K562 (cell line): ENCODE data around the gene SERPINI2. TPM values are rescaled to one million over a fixed set of nuclear protein-coding genes. Genes with fewer than 3 reads are reported as not detected.

Experiments
- ATAC-seq: fragments of 200-7000 bp; cut with Tn5 transposase; 3 replicates; pipeline ENCODE4 v1.9.1; 2020; ENCODE audit warnings: moderate library complexity
- BruUV-seq: library from RNA; stranded (reverse); fragments of 400-500 nt; replicated peaks from 2 replicates; lab custom pipeline; 2021; lab: Mats Ljungman, UMichigan
- CTCF ChIA-PET: fragments of 300-600 bp; formaldehyde crosslinking; extraction: SDS; loops from one replicate; lab custom pipeline; 2021; ENCODE audit warnings: low intra/inter-chr PET ratio; lab: Yijun Ruan, JAX
- POLR2A ChIA-PET: fragments of 300-600, 350-650 bp; sonication (Branson Sonifier 250); formaldehyde crosslinking; extraction: SDS; loops from one replicate; lab custom pipeline; 2021; ENCODE audit warnings: antibody characterized with exemption, inconsistent platforms; lab: Yijun Ruan, JAX
- DNase-seq, 4 experiments: peaks; one replicate each; pipeline versions ENCODE4 v3.0.0 to v3.0.0-alpha.2; 2011 to 2018; ENCODE audit warnings: low spot score in 3 of 4, mixed read lengths in 3 of 4; ENCODE audit errors: extremely low read depth in 1 of 4
- FAIRE-seq: peaks from 2 replicates; lab custom pipeline; 2011; peaks lifted over from hg19 to GRCh38; lab: Jason Lieb, UNC
- H2AFZ ChIP-seq: 2 replicates; pipeline ENCODE4 v1.6.0; 2011; ENCODE audit warnings: low read depth, low read length, control low read depth, inconsistent platforms
- H3K27ac ChIP-seq: fragments of 200-600 bp; 3 replicates; pipeline ENCODE4 v1.8.0; 2011; ENCODE audit warnings: low read depth, mild to moderate bottlenecking, control low read depth, inconsistent platforms, low read length, moderate library complexity, mixed read lengths; ENCODE audit errors: extremely low read depth
- H3K27me3 ChIP-seq, 2 experiments: fragments of 300-600 bp in 1 of 2; 2 replicates in 1 of 2; 3 replicates in 1 of 2; pipeline versions ENCODE4 v1.6.0 to v1.8.0; 2011; ENCODE audit warnings: inconsistent platforms in 2 of 2, low read length in 2 of 2, mild to moderate bottlenecking in 1 of 2, mixed read lengths in 1 of 2, moderate library complexity in 1 of 2; ENCODE audit not compliant: control insufficient read depth in 2 of 2, insufficient read depth in 2 of 2
- H3K36me3 ChIP-seq: fragments of 300-600 bp; 3 replicates; pipeline ENCODE4 v1.8.0; 2011; ENCODE audit warnings: mild to moderate bottlenecking, low read length, inconsistent platforms; ENCODE audit not compliant: control insufficient read depth, insufficient read depth
- H3K4me1 ChIP-seq, 2 experiments: fragments of 200-600 bp in 1 of 2; replicated peaks in 1 of 2; 2 replicates in 1 of 2; 3 replicates in 1 of 2; pipeline versions ENCODE4 v1.5.1 to v1.8.0; 2011; ENCODE audit warnings: inconsistent platforms in 2 of 2, low read length in 2 of 2, mild to moderate bottlenecking in 1 of 2, mixed read lengths in 1 of 2, moderate library complexity in 1 of 2; ENCODE audit not compliant: control insufficient read depth in 2 of 2, insufficient read depth in 2 of 2
- H3K4me2 ChIP-seq: 2 replicates; pipeline ENCODE4 v1.6.1; 2011; ENCODE audit warnings: low read length, control low read depth, inconsistent platforms, mixed read lengths; ENCODE audit not compliant: insufficient read depth
- H3K4me3 ChIP-seq: fragments of 200-600 bp; sonication (generic), shearing (Covaris generic); 2 replicates; pipeline ENCODE4 v1.5.1; 2016; ENCODE audit warnings: control low read depth, inconsistent platforms
- H3K79me2 ChIP-seq: fragments of 200-600 bp; 3 replicates; pipeline ENCODE4 v1.8.0; 2011; ENCODE audit warnings: low read length, inconsistent platforms; ENCODE audit not compliant: control insufficient read depth, insufficient read depth
- H3K9ac ChIP-seq, 2 experiments: 2 replicates each; pipeline versions ENCODE4 v1.6.0 to v1.6.1; 2011; ENCODE audit warnings: low read depth in 2 of 2, low read length in 2 of 2, control low read depth in 1 of 2, inconsistent platforms in 1 of 2, mild to moderate bottlenecking in 1 of 2, mixed read lengths in 1 of 2; ENCODE audit not compliant: insufficient read depth in 1 of 2
- H3K9me1 ChIP-seq: one replicate; pipeline ENCODE4 v1.6.0; 2011; ENCODE audit warnings: inconsistent platforms, mild to moderate bottlenecking, low read length, moderate library complexity; ENCODE audit not compliant: control insufficient read depth, insufficient read depth
- H3K9me3 ChIP-seq: replicated peaks from 2 replicates; pipeline ENCODE4 v1.5.1; 2011; ENCODE audit warnings: low read depth, low read length, inconsistent platforms; ENCODE audit not compliant: control insufficient read depth, insufficient read depth
- H4K20me1 ChIP-seq: replicated peaks from 2 replicates; pipeline ENCODE4 v1.6.1; 2011; ENCODE audit warnings: low read length, inconsistent platforms, mixed read lengths; ENCODE audit not compliant: control insufficient read depth, insufficient read depth
- CUX1 ChIP-seq: fragments of 200-800 bp; sonication (Bioruptor generic); IDR thresholded peaks from 2 replicates; pipeline ENCODE4 v1.6.1; 2016; ENCODE audit warnings: missing genetic modification characterization, missing compliant biosample characterization
- HNRNPH1 ChIP-seq: fragments of 200-400 bp; formaldehyde crosslinking; optimal IDR thresholded peaks from 2 replicates; pipeline ENCODE3; 2017; ENCODE audit warnings: low read depth, mild to moderate bottlenecking, low read length, moderate library complexity
- HSF4 ChIP-seq: fragments of 250-450 bp; sonication (Bioruptor Pico); IDR thresholded peaks from 2 replicates; pipeline ENCODE4 v2.1.2; 2022; ENCODE audit warnings: mild to moderate bottlenecking, moderate library complexity, borderline replicate concordance
- IRF9 ChIP-seq: fragments of 450-650 bp; IDR thresholded peaks from 2 replicates; pipeline ENCODE4 v1.6.1; 2016; ENCODE audit warnings: missing biosample characterization, missing genetic modification characterization
- NCOA1 ChIP-seq: fragments of 450-650 bp; IDR thresholded peaks from 2 replicates; pipeline ENCODE4 v1.6.1; 2016; ENCODE audit warnings: low read depth
- NR2C2 ChIP-seq, 2 experiments: fragments of 200-800 bp in 1 of 2; sonication (Bioruptor generic) in 1 of 2; sonication (generic) in 1 of 2; formaldehyde crosslinking in 1 of 2; IDR thresholded peaks; 2 replicates each; pipeline versions ENCODE4 v1.6.1 to v1.8.0; 2016 to 2022; ENCODE audit warnings: mild to moderate bottlenecking in 1 of 2, missing compliant biosample characterization in 1 of 2, missing genetic modification characterization in 1 of 2, missing genetic modification reagents in 1 of 2
- RAD21 ChIP-seq, 2 experiments: fragments of 250-450 bp in 1 of 2; fragments of 450-650 bp in 1 of 2; sonication (Bioruptor Pico) in 1 of 2; formaldehyde crosslinking in 1 of 2; IDR thresholded peaks in 1 of 2; conservative IDR thresholded peaks in 1 of 2; 2 replicates each; pipeline versions ENCODE4 v1.4.0 to v1.8.0; 2020 to 2022; ENCODE audit warnings: mild to moderate bottlenecking in 2 of 2, moderate library complexity in 1 of 2
- RUNX1 ChIP-seq: sonication (generic); IDR thresholded peaks from 2 replicates; pipeline ENCODE4 v1.6.1; 2016; ENCODE audit warnings: antibody characterized with exemption, low read depth
- SIRT6 ChIP-seq: IDR thresholded peaks from one replicate; pipeline ENCODE4 v1.6.1; 2012; ENCODE audit warnings: low read depth, mild to moderate bottlenecking, control low read depth, inconsistent platforms, low read length, moderate library complexity
- SP2 ChIP-seq: IDR thresholded peaks from 2 replicates; pipeline ENCODE4 v1.6.1; 2011; ENCODE audit warnings: mild to moderate bottlenecking, low read depth, low read length, moderate library complexity; ENCODE audit not compliant: poor library complexity, severe bottlenecking; ENCODE audit errors: extremely low read depth
- TSHZ1 ChIP-seq: fragments of 250-450 bp; sonication (Bioruptor Pico); IDR thresholded peaks from 2 replicates; pipeline ENCODE4 v1.4.0; 2020; ENCODE audit warnings: mild to moderate bottlenecking, moderate library complexity
- ZNF24 ChIP-seq: fragments of 450-650 bp; IDR thresholded peaks from 2 replicates; pipeline ENCODE4 v1.6.1; 2016
- WGBS: fragments of 100-300 bp; shearing (Covaris generic); methylation state at CpG from one replicate; pipeline ENCODE4 v1.1.6; 2016; ENCODE audit warnings: low coverage, mixed read lengths; ENCODE audit not compliant: insufficient coverage; ENCODE audit errors: missing lambda C conversion rate; 5-methylcytosine and 5-hydroxymethylcytosine counted together
- in situ Hi-C: fragments of 300-500 bp; cut with MboI; formaldehyde crosslinking; loops from 4 replicates; pipeline ENCODE4 v1.15.0; 2018; ENCODE audit warnings: inconsistent platforms, mixed read lengths
- intact Hi-C: fragments of 100-400 bp; cut with micrococcal nuclease; formaldehyde crosslinking; loops from 2 replicates; pipeline ENCODE4 v1.14.2; 2022
- polyA plus RNA-seq, 8 experiments: library from polyadenylated mRNA; depleted of rRNA in 4 of 8; stranded (reverse) in 5 of 8; unstranded in 3 of 8; fragments of >200 nt; fragmentation: Nextera tagmentation in 2 of 8; fragmentation: Illumina TruSeq in 1 of 8; extraction: Ambion mirVana in 2 of 8; extraction: Trizol in 1 of 8; gene quantifications; 2 replicates each; pipeline versions ENCODE4 v1.2.1 to v1.2.3, GENCODE V29; 2011 to 2014; ENCODE audit warnings: inconsistent platforms in 1 of 8, missing spikeins in 1 of 8
- total RNA-seq, 7 experiments: library from RNA; depleted of rRNA in 6 of 7; stranded (reverse); fragments of >200 nt in 6 of 7; fragmentation: Illumina TruSeq in 2 of 7; extraction: Trizol in 2 of 7; gene quantifications; 2 replicates each; pipeline versions ENCODE4 v1.2.1 to v1.2.3, GENCODE V29; 2011 to 2021; ENCODE audit warnings: low replicate concordance in 1 of 7

Gene SERPINI2
- total and polyA plus RNA-seq, 9 of the 15 experiments (the other 6 are each of a cell fraction or from before 2014, with no cell fraction given) = not detected

GRCh38 chr3:167489571-167489970, 15.7 kb upstream of the SERPINI2 start:
- ATAC-seq = no peak
- WGBS = 0% methylated on average over 1 of the region's 1 CpG
- TF ChIP-seq NR2C2 (CRISPR knock-in tag; IDR thresholded peaks at IDR 0.05) (no peak), NR2C2 (tag; IDR thresholded peaks at IDR 0.05) (no peak), ZNF24 (no peak), IRF9 (tag) (no peak), RAD21 (CRISPR knock-in tag; conservative IDR thresholded peaks at IDR 0.05 in 1 of 2, IDR thresholded peaks at IDR 0.05 in 1 of 2) (no peak), SIRT6 (no peak), CUX1 (CRISPR knock-in tag) (no peak), SP2 (no peak), RUNX1 (no peak), NCOA1 (no peak), HSF4 (CRISPR knock-in tag) (no peak), HNRNPH1 (no peak), TSHZ1 (CRISPR knock-in tag) (no peak)

More at GRCh38 chr3:167489571-167489970, 15.7 kb upstream of the SERPINI2 start:
- no peak for DNase-seq
- H3K27me3 ChIP-seq = no peaks in the 10 kb centered on the region
- BruUV-seq = no TSS peak
- H2AFZ ChIP-seq = no peak overlapping the region
- POLR2A ChIA-PET = no interaction called here
- H3K4me1 ChIP-seq = no peaks in the 10 kb centered on the region
- in situ Hi-C loops = no loop called here
- H3K9me3 ChIP-seq = no peaks in the 10 kb centered on the region; the same call in 1 of the 2 replicates
- FAIRE-seq = no peak
- no peak overlapping the region for H3K9ac ChIP-seq
- H3K79me2 ChIP-seq = no peaks in the 10 kb centered on the region
- H3K4me2 ChIP-seq = no peak overlapping the region
- no peak overlapping the region for H3K4me3 ChIP-seq
- no peaks in the 10 kb centered on the region for H3K36me3 ChIP-seq
- H3K9me1 ChIP-seq = no peaks in the 10 kb centered on the region
- H4K20me1 ChIP-seq = no peaks in the 10 kb centered on the region
- CTCF ChIA-PET = no interaction called here
- intact Hi-C loops = no loop called here
- no peak overlapping the region for H3K27ac ChIP-seq
